K562 (cell line): Measurements from ENCODE around the gene TNFSF9. TPM values are rescaled to one million over a fixed set of nuclear protein-coding genes. Genes with fewer than 3 reads are reported as not detected.

Experiments used
- CBX8 ChIP-seq: fragments of 200-600 bp; sonication (generic); IDR thresholded peaks from 2 replicates; pipeline ENCODE4 v1.6.1; 2012; ENCODE audit warnings: borderline replicate concordance, mixed run types, low read depth, mild to moderate bottlenecking, moderate library complexity, mixed read lengths, low read length, control low read depth, inconsistent platforms; ENCODE audit not compliant: poor library complexity, severe bottlenecking; ENCODE audit errors: extremely low read depth
- FOXJ2 ChIP-seq: fragments of 200-800 bp; sonication (Bioruptor generic); IDR thresholded peaks from 2 replicates; pipeline ENCODE4 v1.6.1; 2016; ENCODE audit warnings: missing genetic modification characterization, missing compliant biosample characterization
- GTF2E2 ChIP-seq: fragments of 200-800 bp; sonication (Bioruptor generic); IDR thresholded peaks from 2 replicates; pipeline ENCODE4 v1.6.1; 2016; ENCODE audit warnings: missing genetic modification characterization, missing compliant biosample characterization
- HDAC2 ChIP-seq: fragments of 450-650 bp; IDR thresholded peaks from 2 replicates; pipeline ENCODE4 v1.6.1; 2016; ENCODE audit warnings: mild to moderate bottlenecking
- HMG20B ChIP-seq: fragments of 250-450 bp; sonication (Bioruptor Pico); IDR thresholded peaks from 2 replicates; pipeline ENCODE4 v1.5.0; 2021; ENCODE audit warnings: mild to moderate bottlenecking
- HMGXB4 ChIP-seq: sonication (generic); formaldehyde crosslinking; IDR thresholded peaks from 2 replicates; pipeline ENCODE4 v1.8.1; 2023; ENCODE audit warnings: mild to moderate bottlenecking, missing genetic modification reagents
- MAZ ChIP-seq, 2 experiments: fragments of 450-650 bp in 1 of 2; sonication (generic) in 1 of 2; formaldehyde crosslinking; IDR thresholded peaks in 1 of 2; conservative IDR thresholded peaks in 1 of 2; 2 replicates each; pipeline versions ENCODE4 v1.4.0 to v1.5.0; 2020; ENCODE audit warnings: mild to moderate bottlenecking in 1 of 2, missing genetic modification reagents in 1 of 2
- MCM2 ChIP-seq: fragments of 450-650 bp; IDR thresholded peaks from 2 replicates; pipeline ENCODE4 v1.6.1; 2017; ENCODE audit warnings: low read depth, mild to moderate bottlenecking
- MTA3 ChIP-seq: fragments of 450-650 bp; formaldehyde crosslinking; IDR thresholded peaks from 2 replicates; pipeline ENCODE4 v1.6.1; 2017; ENCODE audit warnings: mild to moderate bottlenecking, borderline replicate concordance
- PATZ1 ChIP-seq: fragments of 250-450 bp; sonication (Bioruptor Pico); IDR thresholded peaks from 2 replicates; pipeline ENCODE4 v1.5.0; 2020; ENCODE audit warnings: mild to moderate bottlenecking, borderline replicate concordance
- SIX5 ChIP-seq, 2 experiments: IDR thresholded peaks; 2 replicates each; pipeline ENCODE4 v1.6.1; 2011; ENCODE audit warnings: low read length in 2 of 2, borderline replicate concordance in 1 of 2, low read depth in 1 of 2, mild to moderate bottlenecking in 1 of 2, moderate library complexity in 1 of 2; ENCODE audit not compliant: insufficient read depth in 1 of 2
- SMARCA5 ChIP-seq: fragments of 450-650 bp; IDR thresholded peaks from 2 replicates; pipeline ENCODE4 v1.6.1; 2016
- SMARCC2 ChIP-seq: fragments of 450-650 bp; IDR thresholded peaks from 2 replicates; pipeline ENCODE4 v1.6.1; 2017; ENCODE audit warnings: antibody characterized with exemption, moderate library complexity, mild to moderate bottlenecking, low read depth
- TAF9B ChIP-seq: fragments of 450-650 bp; IDR thresholded peaks from 2 replicates; pipeline ENCODE4 v1.6.1; 2018; ENCODE audit warnings: mild to moderate bottlenecking; ENCODE audit not compliant: partially characterized antibody
- ZBTB7A ChIP-seq: IDR thresholded peaks from 2 replicates; pipeline ENCODE4 v1.6.1; 2011; ENCODE audit warnings: low read depth, mild to moderate bottlenecking, low read length, moderate library complexity, borderline replicate concordance; ENCODE audit not compliant: control insufficient read depth
- ZNF589 ChIP-seq: fragments of 200-800 bp; sonication (Bioruptor generic); IDR thresholded peaks from 2 replicates; pipeline ENCODE4 v1.6.1; 2016; ENCODE audit warnings: low read depth, missing genetic modification characterization, missing compliant biosample characterization
- polyA plus RNA-seq, 8 experiments: library from polyadenylated mRNA; depleted of rRNA in 4 of 8; stranded (reverse) in 5 of 8; unstranded in 3 of 8; fragments of >200 nt; fragmentation: Nextera tagmentation in 2 of 8; fragmentation: Illumina TruSeq in 1 of 8; extraction: Ambion mirVana in 2 of 8; extraction: Trizol in 1 of 8; gene quantifications; 2 replicates each; pipeline versions ENCODE4 v1.2.1 to v1.2.3, GENCODE V29; 2011 to 2014; ENCODE audit warnings: inconsistent platforms in 1 of 8, missing spikeins in 1 of 8
- total RNA-seq, 7 experiments: library from RNA; depleted of rRNA in 6 of 7; stranded (reverse); fragments of >200 nt in 6 of 7; fragmentation: Illumina TruSeq in 2 of 7; extraction: Trizol in 2 of 7; gene quantifications; 2 replicates each; pipeline versions ENCODE4 v1.2.1 to v1.2.3, GENCODE V29; 2011 to 2021; ENCODE audit warnings: low replicate concordance in 1 of 7
- TF ChIP-seq, protein P1 (sequence below): fragments of 200-400 bp; formaldehyde crosslinking; IDR thresholded peaks from 2 replicates; pipeline ENCODE4 v1.6.1; 2017; ENCODE audit warnings: mild to moderate bottlenecking, low read depth, low read length, moderate library complexity

Gene TNFSF9
- total and polyA plus RNA-seq, 9 of the 15 experiments (the other 6 are each of a cell fraction or from before 2014, with no cell fraction given) = 1.4 to 17.9 (median 6.5) TPM

GRCh38 chr19:6531163-6531955, 533 bp downstream of the TNFSF9 start (continued):
- TF ChIP-seq, protein P1, sequence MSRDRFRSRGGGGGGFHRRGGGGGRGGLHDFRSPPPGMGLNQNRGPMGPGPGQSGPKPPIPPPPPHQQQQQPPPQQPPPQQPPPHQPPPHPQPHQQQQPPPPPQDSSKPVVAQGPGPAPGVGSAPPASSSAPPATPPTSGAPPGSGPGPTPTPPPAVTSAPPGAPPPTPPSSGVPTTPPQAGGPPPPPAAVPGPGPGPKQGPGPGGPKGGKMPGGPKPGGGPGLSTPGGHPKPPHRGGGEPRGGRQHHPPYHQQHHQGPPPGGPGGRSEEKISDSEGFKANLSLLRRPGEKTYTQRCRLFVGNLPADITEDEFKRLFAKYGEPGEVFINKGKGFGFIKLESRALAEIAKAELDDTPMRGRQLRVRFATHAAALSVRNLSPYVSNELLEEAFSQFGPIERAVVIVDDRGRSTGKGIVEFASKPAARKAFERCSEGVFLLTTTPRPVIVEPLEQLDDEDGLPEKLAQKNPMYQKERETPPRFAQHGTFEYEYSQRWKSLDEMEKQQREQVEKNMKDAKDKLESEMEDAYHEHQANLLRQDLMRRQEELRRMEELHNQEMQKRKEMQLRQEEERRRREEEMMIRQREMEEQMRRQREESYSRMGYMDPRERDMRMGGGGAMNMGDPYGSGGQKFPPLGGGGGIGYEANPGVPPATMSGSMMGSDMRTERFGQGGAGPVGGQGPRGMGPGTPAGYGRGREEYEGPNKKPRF = no peak
- TF ChIP-seq HDAC2 (no peak), MTA3 (no peak; the same call in 1 of the 2 replicates), CBX8 (no peak), HMG20B (CRISPR knock-in tag) (no peak), MCM2 (no peak), SMARCA5 (no peak), HMGXB4 (CRISPR knock-in tag) (no peak), FOXJ2 (tag) (no peak), SMARCC2 (no peak), MAZ (CRISPR knock-in tag; conservative IDR thresholded peaks at IDR 0.05 in 1 of 2, IDR thresholded peaks at IDR 0.05 in 1 of 2) (no peak), SIX5 (IDR thresholded peaks at IDR 0.05; ENCODE audit: borderline replicate concordance in 1 of 2, insufficient read depth in 1 of 2, low read depth in 1 of 2, low read length in 2 of 2) (no peak), GTF2E2 (tag) (0 out of 2 replicates have a peak, but pooled peaks have one; percentile 12), TAF9B (no peak), ZBTB7A (peak; percentile 60; the same call in 1 of the 2 replicates), PATZ1 (no peak), ZNF589 (CRISPR knock-in tag) (no peak)
